ENCODE data around the gene KLHDC8A. TPM values are rescaled to one million over a fixed set of nuclear protein-coding genes. Genes with fewer than 3 reads are reported as not detected.

Gene KLHDC8A
- total and polyA plus RNA-seq, 2 of the 13 experiments (the other 11 are each of a cell fraction or from before 2014, with no cell fraction given), result not detected

DNA sequence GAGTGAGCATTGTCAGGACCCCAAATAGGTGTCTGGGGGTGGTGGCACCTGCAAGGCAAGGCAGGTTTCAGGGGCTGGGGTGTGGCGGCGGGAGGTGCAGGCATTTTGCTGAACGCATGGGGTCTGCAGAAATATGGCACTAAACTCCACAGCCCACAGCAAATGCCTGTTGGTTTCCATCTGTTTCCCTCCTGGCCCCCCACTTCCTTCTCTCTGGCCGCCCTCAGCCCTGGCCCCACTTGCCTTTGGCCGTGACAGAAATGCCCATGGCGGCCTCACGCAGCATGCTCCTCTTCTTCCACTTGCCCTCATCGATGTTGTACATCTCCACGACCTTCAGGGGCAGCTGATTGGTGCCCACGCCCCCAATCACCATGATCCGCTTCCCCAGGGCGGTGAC lies 13.7 kb downstream of the KLHDC8A start:
- no peak overlapping the region for H3K4me2 ChIP-seq (ENCODE audit: low read depth, low read length)
- POLR2A ChIA-PET, result no interaction called here
- TF ChIP-seq KAT7 (CRISPR knock-in tag; IDR thresholded peaks at IDR 0.05; ENCODE audit: borderline replicate concordance) (no peak), TFE3 (CRISPR knock-in tag; IDR thresholded peaks at IDR 0.05) (no peak), KMT2A (CRISPR knock-in tag; IDR thresholded peaks at IDR 0.05) (no peak), DMAP1 (CRISPR knock-in tag; IDR thresholded peaks at IDR 0.05) (no peak), ELF1 (CRISPR knock-in tag; IDR thresholded peaks at IDR 0.05) (no peak), MTA3 (CRISPR knock-in tag; IDR thresholded peaks at IDR 0.05) (no peak), ZNF138 (CRISPR knock-in tag; IDR thresholded peaks at IDR 0.05; ENCODE audit: low read depth) (no peak), ATF4 (CRISPR knock-in tag; IDR thresholded peaks at IDR 0.05) (no peak), GABPB1 (CRISPR knock-in tag; IDR thresholded peaks at IDR 0.05) (no peak), CREM (IDR thresholded peaks at IDR 0.05) (no peak), CREM (CRISPR knock-in tag; IDR thresholded peaks at IDR 0.05) (no peak), ZNF747 (CRISPR knock-in tag; IDR thresholded peaks at IDR 0.05; ENCODE audit: borderline replicate concordance) (no peak), TEAD2 (CRISPR knock-in tag; IDR thresholded peaks at IDR 0.05) (no peak)
- TF ChIP-seq, protein P1, sequence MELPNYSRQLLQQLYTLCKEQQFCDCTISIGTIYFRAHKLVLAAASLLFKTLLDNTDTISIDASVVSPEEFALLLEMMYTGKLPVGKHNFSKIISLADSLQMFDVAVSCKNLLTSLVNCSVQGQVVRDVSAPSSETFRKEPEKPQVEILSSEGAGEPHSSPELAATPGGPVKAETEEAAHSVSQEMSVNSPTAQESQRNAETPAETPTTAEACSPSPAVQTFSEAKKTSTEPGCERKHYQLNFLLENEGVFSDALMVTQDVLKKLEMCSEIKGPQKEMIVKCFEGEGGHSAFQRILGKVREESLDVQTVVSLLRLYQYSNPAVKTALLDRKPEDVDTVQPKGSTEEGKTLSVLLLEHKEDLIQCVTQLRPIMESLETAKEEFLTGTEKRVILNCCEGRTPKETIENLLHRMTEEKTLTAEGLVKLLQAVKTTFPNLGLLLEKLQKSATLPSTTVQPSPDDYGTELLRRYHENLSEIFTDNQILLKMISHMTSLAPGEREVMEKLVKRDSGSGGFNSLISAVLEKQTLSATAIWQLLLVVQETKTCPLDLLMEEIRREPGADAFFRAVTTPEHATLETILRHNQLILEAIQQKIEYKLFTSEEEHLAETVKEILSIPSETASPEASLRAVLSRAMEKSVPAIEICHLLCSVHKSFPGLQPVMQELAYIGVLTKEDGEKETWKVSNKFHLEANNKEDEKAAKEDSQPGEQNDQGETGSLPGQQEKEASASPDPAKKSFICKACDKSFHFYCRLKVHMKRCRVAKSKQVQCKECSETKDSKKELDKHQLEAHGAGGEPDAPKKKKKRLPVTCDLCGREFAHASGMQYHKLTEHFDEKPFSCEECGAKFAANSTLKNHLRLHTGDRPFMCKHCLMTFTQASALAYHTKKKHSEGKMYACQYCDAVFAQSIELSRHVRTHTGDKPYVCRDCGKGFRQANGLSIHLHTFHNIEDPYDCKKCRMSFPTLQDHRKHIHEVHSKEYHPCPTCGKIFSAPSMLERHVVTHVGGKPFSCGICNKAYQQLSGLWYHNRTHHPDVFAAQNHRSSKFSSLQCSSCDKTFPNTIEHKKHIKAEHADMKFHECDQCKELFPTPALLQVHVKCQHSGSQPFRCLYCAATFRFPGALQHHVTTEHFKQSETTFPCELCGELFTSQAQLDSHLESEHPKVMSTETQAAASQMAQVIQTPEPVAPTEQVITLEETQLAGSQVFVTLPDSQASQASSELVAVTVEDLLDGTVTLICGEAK (IDR thresholded peaks at IDR 0.05), result no peak
- TF ChIP-seq, protein P1 (CRISPR knock-in tag; IDR thresholded peaks at IDR 0.05), result no peak
- TF ChIP-seq, protein P2, sequence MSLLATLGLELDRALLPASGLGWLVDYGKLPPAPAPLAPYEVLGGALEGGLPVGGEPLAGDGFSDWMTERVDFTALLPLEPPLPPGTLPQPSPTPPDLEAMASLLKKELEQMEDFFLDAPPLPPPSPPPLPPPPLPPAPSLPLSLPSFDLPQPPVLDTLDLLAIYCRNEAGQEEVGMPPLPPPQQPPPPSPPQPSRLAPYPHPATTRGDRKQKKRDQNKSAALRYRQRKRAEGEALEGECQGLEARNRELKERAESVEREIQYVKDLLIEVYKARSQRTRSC (CRISPR knock-in tag; IDR thresholded peaks at IDR 0.05; ENCODE audit: low read depth), result no peak

More for the DNA sequence above, 13.7 kb downstream of the KLHDC8A start:
- no peak overlapping the region for H3K4me3 ChIP-seq (replicated peaks in 1 of 3; ENCODE audit: insufficient read depth in 1 of 3, low read depth in 2 of 3, low read length in 3 of 3)
- 87% methylated on average over 8 of the region's 12 CpGs for WGBS (ENCODE audit: low lambda C conversion rate)
- no peak overlapping the region for H2AFZ ChIP-seq (ENCODE audit: low read length)
- CTCF ChIA-PET (ENCODE audit: low intra/inter-chr PET ratio, low total read pairs), result no interaction called here
- H3K79me2 ChIP-seq (ENCODE audit: insufficient read depth, low read length), result no peaks in the 10 kb centered on the region
- DNase-seq (ENCODE audit: low spot score), result no peak
- ATAC-seq, result no peak
- peaks cover 16 to 72% of the 10 kb centered on the region in 2 experiments for H3K27me3 ChIP-seq (ENCODE audit: control insufficient read depth in 1 of 2, insufficient read depth in 2 of 2, low read length in 2 of 2)
- in situ Hi-C loops (cut with HindIII; ENCODE audit: extremely low pct_ligation_motif_present, low pct_unique_long_range_greater_than_20kb) (no loop called here), intact Hi-C loops (cut with micrococcal nuclease; ENCODE audit: unreplicated experiment) (no loop called here)
- no peak for FAIRE-seq
- no peaks in the 10 kb centered on the region for H3K36me3 ChIP-seq (replicated peaks in 1 of 2; ENCODE audit: control insufficient read depth in 1 of 2, insufficient read depth in 2 of 2, low read length in 2 of 2)
- no peaks in the 10 kb centered on the region for H3K9me3 ChIP-seq (ENCODE audit: low read length)
- no TSS peak for BruUV-seq (replicated peaks)
- H3K4me1 ChIP-seq (ENCODE audit: insufficient read depth, low read length), result peaks cover 9% of the 10 kb centered on the region
- H3K9ac ChIP-seq (ENCODE audit: insufficient read depth, low read depth, low read length), result no peak overlapping the region
- H3K27ac ChIP-seq (ENCODE audit: extremely low read length, insufficient read depth, low read length), result no peak overlapping the region
- no peaks in the 10 kb centered on the region for H4K20me1 ChIP-seq (ENCODE audit: insufficient read depth, low read length)

Measured in HepG2 (cell line).